ENCODE measurements around the gene TIMM17A. TPM values are rescaled to one million over a fixed set of nuclear protein-coding genes. Genes with fewer than 3 reads are reported as not detected.

TIMM17A gene
- total RNA-seq, 1 experiment from 2014 or later, result 60.4 TPM

DNA sequence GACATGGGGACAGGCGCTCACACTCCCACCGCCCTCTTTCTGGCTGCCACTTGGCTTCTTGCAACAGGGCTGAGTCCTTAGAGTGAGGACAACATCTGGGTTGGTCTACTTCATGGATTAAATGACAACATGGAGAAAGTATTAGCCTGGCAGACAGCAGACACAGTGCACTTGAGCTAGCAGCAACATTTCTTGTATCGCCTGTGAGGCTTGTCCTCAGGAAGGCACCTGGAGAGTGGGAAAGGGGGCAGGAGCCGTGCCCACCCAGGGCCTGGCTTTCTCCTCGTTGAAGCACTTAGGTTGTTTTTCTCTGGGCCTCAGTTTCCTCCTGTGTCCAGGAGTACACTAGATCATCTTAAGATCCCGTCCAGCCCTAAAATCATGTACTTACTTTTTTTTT is 58.8 kb downstream of the TIMM17A start:
- H3K36me3 ChIP-seq (ENCODE audit: low read depth), result peaks cover 56% of the 10 kb centered on the region
- peaks cover 62% of the 10 kb centered on the region for H4K20me1 ChIP-seq (ENCODE audit: insufficient read depth)
- BruUV-seq (replicated peaks), result no TSS peak

DNA sequence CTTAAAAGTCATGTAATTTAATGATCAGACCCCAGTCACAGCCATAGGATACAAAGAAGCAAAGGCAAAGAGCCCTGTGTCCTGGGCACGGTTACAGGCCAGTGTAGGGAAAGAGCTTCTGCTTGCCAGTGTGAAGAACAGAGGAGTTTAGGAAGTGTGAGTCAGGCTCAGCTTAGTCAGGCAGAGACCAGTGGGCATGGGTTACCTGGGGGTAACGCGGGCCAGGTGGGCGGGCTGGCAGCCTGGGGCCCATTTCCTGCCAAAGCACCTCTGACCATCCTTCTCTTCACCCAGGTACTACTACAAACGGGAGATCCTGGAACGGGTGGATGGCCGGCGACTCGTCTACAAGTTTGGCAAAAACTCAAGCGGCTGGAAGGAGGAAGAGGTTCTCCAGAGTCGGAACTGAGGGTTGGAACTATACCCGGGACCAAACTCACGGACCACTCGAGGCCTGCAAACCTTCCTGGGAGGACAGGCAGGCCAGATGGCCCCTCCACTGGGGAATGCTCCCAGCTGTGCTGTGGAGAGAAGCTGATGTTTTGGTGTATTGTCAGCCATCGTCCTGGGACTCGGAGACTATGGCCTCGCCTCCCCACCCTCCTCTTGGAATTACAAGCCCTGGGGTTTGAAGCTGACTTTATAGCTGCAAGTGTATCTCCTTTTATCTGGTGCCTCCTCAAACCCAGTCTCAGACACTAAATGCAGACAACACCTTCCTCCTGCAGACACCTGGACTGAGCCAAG is 59.8 kb downstream of the TIMM17A start:
- BruUV-seq (replicated peaks), result no TSS peak
- H3K27ac ChIP-seq, result peak overlapping the region; percentile 97
- peaks cover 56% of the 10 kb centered on the region for H3K36me3 ChIP-seq (ENCODE audit: low read depth)
- intact Hi-C loops (cut with micrococcal nuclease; ENCODE audit: unreplicated experiment), result no loop called here
- ChIA-PET POLR2A (ENCODE audit: unreplicated experiment) (interaction anchor here (0.7 to 1.3 kb wide), 2 partner anchors 19 to 60 kb away, joined by 6 to 9 read pairs; partner anchors contain the start of gene TIMM17A), CTCF (interaction anchor here (0.5 kb wide), 1 partner anchor 10 kb away, joined by 4 read pairs; no protein-coding TSS in a partner anchor)
- no peak for DNase-seq
- peaks cover 79% of the 10 kb centered on the region for H3F3A ChIP-seq (ENCODE audit: insufficient read depth, low read depth)
- no peaks in the 10 kb centered on the region for H3K27me3 ChIP-seq (ENCODE audit: insufficient read depth, low read depth)
- no peaks in the 10 kb centered on the region for H3K9me3 ChIP-seq (ENCODE audit: insufficient read depth, low read depth)
- peaks cover 75% of the 10 kb centered on the region for H3K4me1 ChIP-seq (replicated peaks; ENCODE audit: insufficient read depth)
- H3K4me3 ChIP-seq, result peak overlapping the region; percentile 86
- peaks cover 68% of the 10 kb centered on the region for H3K79me2 ChIP-seq (ENCODE audit: low read depth)
- H3K4me2 ChIP-seq, result peak overlapping the region; percentile 94
- TF ChIP-seq EZH2 (IDR thresholded peaks at IDR 0.05; ENCODE audit: low read depth), result no peak
- TF ChIP-seq, protein P1, sequence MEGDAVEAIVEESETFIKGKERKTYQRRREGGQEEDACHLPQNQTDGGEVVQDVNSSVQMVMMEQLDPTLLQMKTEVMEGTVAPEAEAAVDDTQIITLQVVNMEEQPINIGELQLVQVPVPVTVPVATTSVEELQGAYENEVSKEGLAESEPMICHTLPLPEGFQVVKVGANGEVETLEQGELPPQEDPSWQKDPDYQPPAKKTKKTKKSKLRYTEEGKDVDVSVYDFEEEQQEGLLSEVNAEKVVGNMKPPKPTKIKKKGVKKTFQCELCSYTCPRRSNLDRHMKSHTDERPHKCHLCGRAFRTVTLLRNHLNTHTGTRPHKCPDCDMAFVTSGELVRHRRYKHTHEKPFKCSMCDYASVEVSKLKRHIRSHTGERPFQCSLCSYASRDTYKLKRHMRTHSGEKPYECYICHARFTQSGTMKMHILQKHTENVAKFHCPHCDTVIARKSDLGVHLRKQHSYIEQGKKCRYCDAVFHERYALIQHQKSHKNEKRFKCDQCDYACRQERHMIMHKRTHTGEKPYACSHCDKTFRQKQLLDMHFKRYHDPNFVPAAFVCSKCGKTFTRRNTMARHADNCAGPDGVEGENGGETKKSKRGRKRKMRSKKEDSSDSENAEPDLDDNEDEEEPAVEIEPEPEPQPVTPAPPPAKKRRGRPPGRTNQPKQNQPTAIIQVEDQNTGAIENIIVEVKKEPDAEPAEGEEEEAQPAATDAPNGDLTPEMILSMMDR (conservative IDR thresholded peaks at IDR 0.05), result no peak
- no peaks in the 10 kb centered on the region for H3K9me2 ChIP-seq (ENCODE audit: insufficient read depth)
- no peak overlapping the region for H2AFZ ChIP-seq
- H4K20me1 ChIP-seq (ENCODE audit: insufficient read depth), result peaks cover 62% of the 10 kb centered on the region

More for the DNA sequence above, 58.8 kb downstream of the TIMM17A start:
- Histone ChIP-seq H3K27ac (peak overlapping the region; percentile 97), H3K9me3 (ENCODE audit: insufficient read depth, low read depth) (no peaks in the 10 kb centered on the region), H3K27me3 (ENCODE audit: insufficient read depth, low read depth) (no peaks in the 10 kb centered on the region), H2AFZ (no peak overlapping the region), H3K4me1 (replicated peaks; ENCODE audit: insufficient read depth) (peaks cover 73% of the 10 kb centered on the region), H3K79me2 (ENCODE audit: low read depth) (peaks cover 71% of the 10 kb centered on the region), H3K4me3 (peak overlapping the region; percentile 86), H3K4me2 (peak overlapping the region; percentile 94), H3K9me2 (ENCODE audit: insufficient read depth) (no peaks in the 10 kb centered on the region), H3F3A (ENCODE audit: insufficient read depth, low read depth) (peaks cover 79% of the 10 kb centered on the region)
- DNase-seq, result no peak
- CTCF ChIA-PET, result interaction anchor here (0.5 kb wide), 1 partner anchor 30 kb away, joined by 4 read pairs; no protein-coding TSS in a partner anchor
- POLR2A ChIA-PET (ENCODE audit: unreplicated experiment), result no interaction called here
- TF ChIP-seq, protein P1 (conservative IDR thresholded peaks at IDR 0.05), result no peak
- TF ChIP-seq EZH2 (IDR thresholded peaks at IDR 0.05; ENCODE audit: low read depth), result no peak
- intact Hi-C loops (cut with micrococcal nuclease; ENCODE audit: unreplicated experiment), result no loop called here

DNA sequence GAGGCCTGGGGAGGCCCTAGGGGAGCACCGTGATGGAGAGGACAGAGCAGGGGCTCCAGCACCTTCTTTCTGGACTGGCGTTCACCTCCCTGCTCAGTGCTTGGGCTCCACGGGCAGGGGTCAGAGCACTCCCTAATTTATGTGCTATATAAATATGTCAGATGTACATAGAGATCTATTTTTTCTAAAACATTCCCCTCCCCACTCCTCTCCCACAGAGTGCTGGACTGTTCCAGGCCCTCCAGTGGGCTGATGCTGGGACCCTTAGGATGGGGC is 60.3 kb downstream of the TIMM17A start:
- no peaks in the 10 kb centered on the region for H3K9me2 ChIP-seq (ENCODE audit: insufficient read depth)
- no peak overlapping the region for H2AFZ ChIP-seq
- H3K9me3 ChIP-seq (ENCODE audit: insufficient read depth, low read depth), result no peaks in the 10 kb centered on the region
- no peak for TF ChIP-seq EZH2 (IDR thresholded peaks at IDR 0.05; ENCODE audit: low read depth)
- TF ChIP-seq, protein P1 (conservative IDR thresholded peaks at IDR 0.05), result no peak
- H3K36me3 ChIP-seq (ENCODE audit: low read depth), result peaks cover 56% of the 10 kb centered on the region
- CTCF ChIA-PET, result no interaction called here
- H3K4me1 ChIP-seq (replicated peaks; ENCODE audit: insufficient read depth), result peaks cover 79% of the 10 kb centered on the region
- peaks cover 83% of the 10 kb centered on the region for H3F3A ChIP-seq (ENCODE audit: insufficient read depth, low read depth)
- peak overlapping the region; percentile 97 for H3K27ac ChIP-seq
- H3K79me2 ChIP-seq (ENCODE audit: low read depth), result peaks cover 67% of the 10 kb centered on the region
- H3K27me3 ChIP-seq (ENCODE audit: insufficient read depth, low read depth), result no peaks in the 10 kb centered on the region
- H4K20me1 ChIP-seq (ENCODE audit: insufficient read depth), result peaks cover 61% of the 10 kb centered on the region
- H3K4me3 ChIP-seq, result peak overlapping the region; percentile 86
- BruUV-seq (replicated peaks), result no TSS peak
- POLR2A ChIA-PET (ENCODE audit: unreplicated experiment), result interaction anchor here (1.3 to 2.7 kb wide), 2 partner anchors 19 to 31 kb away, joined by 9 to 66 read pairs; no protein-coding TSS in a partner anchor
- intact Hi-C loops (cut with micrococcal nuclease; ENCODE audit: unreplicated experiment), result no loop called here
- peak overlapping the region; percentile 94 for H3K4me2 ChIP-seq
- no peak for DNase-seq
